Non-pigmented ciliary epithelial cell (primary cell): ENCODE data around the gene OR51D1.

Experiments
- DNase-seq: peaks from one replicate; pipeline ENCODE4 v3.0.0-alpha.2; 2010; ENCODE audit warnings: low read depth

The OR51D1 gene

DNA sequence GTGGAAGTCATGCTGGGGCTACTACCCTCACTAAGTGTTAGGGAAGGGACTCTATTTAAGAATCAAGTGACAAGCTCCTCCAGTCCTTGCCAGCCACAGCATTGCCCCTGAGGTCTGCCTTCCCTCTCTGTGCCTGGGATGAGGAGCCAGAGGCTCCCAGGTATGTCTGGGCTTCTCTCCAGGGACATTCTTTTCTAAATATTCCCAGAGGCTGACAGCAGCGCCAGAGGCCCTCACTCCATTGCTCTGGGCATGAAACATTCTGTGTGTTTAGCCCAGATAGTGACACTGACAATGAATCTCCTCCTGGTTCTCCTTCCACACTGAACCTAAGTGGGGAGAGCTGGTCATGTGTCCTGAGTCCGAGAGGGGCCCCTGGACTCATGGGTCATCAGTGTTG lies 8.7 kb downstream of the OR51D1 start:
- DNase-seq, result no peak

GRCh38 chr11:4647766-4648165 lies 10.5 kb downstream of the OR51D1 start:
- DNase-seq, result no peak

GRCh38 chr11:4654635-4655369 lies 17.5 kb downstream of the OR51D1 start:
- DNase-seq, result no peak

DNA sequence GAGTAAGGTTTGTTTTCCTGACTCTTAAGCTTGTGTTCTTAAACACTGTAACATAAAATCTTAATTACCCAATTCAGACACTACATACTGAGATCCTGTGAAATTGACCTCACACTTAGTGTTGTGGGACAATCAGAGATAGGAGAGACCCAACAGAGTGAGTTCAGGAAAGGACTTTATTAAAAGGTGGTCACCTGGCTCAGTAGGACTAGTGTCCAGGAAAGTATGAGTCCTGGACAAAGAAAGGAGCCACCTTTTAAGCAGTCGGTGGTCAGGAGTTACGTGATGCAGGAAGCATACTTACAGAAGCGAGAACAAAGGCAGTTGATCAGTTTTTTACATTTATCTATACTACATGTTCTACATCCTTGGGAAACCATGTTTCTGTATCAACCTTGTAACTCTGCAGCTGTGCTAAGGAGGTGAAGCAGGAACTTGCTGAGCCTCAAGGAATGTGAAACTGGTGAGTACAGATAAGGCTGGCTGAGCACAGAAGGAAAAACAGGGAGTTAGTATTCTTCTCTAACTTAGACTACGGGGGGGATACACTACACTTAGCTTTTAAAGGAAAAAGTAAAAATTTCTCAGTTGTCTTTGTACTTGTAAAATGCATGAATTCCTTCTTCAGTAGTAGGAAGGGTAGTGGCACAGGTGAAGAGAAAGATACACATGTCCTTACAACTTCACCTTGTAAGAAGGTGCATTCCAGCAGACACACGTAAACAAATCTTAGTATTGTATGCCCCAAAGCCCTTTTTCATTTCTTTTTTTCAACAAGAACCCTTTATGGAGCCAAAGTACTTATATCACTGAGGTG lies 21.6 kb downstream of the OR51D1 start:
- no peak for DNase-seq

DNA sequence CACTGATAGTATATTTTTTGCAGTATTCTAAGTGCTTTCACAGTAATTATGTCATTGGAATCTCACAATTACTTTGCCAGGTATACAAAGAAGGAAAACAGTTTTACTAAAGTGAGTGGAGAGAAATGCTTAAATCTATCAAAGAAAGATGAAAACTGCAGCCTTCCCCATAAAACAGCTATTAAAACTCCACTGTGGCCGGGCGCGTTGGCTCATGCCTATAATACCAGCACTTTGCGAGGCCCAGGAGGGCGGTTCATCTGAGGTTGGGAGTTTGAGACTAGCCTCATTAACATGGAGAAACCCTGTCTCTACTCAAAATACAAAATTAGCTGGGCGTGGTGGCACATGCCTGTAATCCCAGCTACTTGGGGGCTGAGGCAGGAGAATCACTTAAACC lies 25.6 kb downstream of the OR51D1 start:
- no peak for DNase-seq

DNA sequence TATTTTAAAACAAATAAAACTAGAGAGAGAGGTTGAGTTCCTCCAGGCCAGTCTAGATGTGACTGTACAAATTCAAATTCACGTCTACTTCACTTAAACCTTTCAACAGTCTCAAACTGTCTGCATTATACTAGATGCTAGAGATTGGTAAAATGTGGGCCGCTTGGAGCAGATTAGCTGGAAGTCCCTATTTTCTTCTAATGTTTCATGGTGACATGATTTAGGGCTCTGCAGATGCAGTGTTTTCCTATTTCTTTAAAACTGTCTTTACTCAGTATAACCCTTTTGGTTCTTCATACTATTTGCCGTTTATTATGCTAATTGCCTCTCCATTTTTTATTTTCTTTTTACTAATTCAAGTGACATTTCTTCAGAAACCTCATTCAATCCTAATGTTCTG lies 26.9 kb downstream of the OR51D1 start:
- DNase-seq, result no peak

DNA sequence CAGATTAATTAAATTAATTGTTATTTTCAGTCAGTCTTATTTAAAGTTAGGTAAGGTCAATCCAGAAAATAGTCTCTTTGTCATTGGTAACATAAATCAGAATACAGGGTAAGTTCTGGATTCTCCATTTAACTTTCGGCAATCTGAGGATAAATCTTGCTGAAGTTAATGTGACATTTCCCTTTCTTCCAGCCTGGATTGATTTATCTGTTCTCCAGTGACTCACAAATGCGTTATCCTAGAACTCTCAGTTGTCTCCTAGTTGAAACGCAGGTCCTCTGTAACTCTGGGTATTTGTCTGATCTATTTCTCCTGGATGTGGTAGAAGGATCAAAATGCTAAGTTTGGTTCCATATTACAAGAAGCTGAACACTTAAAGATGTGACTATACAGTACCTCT lies 27.5 kb downstream of the OR51D1 start:
- no peak for DNase-seq

DNA sequence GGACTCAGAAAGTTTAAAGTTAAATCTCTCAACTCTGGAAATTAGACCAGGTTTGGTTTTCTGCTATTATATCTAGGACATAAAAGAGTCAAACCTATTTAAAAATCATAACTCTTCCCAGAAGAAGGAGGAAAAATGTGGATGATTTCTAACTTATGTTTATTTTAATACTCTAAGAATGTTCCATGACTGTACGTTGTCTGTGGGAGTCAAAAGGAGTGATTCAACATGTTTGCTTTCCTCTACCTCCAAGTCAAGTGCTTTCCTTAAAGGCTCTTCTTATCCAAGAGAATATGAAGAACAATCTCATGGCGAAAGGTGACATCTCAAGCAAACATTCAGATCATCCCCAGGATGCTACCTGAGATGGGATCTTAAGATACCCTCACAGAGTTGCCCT lies 28.1 kb downstream of the OR51D1 start:
- no peak for DNase-seq

GRCh38 chr11:4671741-4672140 lies 34.5 kb downstream of the OR51D1 start:
- no peak for DNase-seq

DNA sequence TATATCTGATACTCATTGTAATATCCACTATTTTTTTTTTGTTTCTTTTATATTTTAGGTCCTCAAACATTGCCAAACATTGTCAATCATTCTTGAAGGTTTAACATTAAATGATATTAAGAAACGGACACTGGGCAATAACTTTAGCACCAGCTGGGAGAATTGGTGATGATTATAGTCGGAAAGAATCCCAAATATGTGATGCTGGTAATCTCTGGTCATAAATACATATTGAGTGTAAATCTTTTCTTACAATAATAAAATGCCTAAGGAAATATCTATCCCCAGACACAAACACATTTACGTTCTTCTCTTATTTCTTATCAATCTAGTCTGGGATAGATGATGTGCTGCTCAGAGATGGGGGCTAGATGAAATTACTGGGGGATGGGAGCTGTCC lies 35.2 kb downstream of the OR51D1 start:
- no peak for DNase-seq

- no peak for DNase-seq
Observed at GRCh38 chr11:4673781-4674180, 36.5 kb downstream of the OR51D1 start.

- DNase-seq, result no peak
Observed at GRCh38 chr11:4677948-4678347, 40.7 kb downstream of the OR51D1 start.

- DNase-seq, result no peak
Observed at GRCh38 chr11:4680341-4680740, 43.1 kb downstream of the OR51D1 start.

DNA sequence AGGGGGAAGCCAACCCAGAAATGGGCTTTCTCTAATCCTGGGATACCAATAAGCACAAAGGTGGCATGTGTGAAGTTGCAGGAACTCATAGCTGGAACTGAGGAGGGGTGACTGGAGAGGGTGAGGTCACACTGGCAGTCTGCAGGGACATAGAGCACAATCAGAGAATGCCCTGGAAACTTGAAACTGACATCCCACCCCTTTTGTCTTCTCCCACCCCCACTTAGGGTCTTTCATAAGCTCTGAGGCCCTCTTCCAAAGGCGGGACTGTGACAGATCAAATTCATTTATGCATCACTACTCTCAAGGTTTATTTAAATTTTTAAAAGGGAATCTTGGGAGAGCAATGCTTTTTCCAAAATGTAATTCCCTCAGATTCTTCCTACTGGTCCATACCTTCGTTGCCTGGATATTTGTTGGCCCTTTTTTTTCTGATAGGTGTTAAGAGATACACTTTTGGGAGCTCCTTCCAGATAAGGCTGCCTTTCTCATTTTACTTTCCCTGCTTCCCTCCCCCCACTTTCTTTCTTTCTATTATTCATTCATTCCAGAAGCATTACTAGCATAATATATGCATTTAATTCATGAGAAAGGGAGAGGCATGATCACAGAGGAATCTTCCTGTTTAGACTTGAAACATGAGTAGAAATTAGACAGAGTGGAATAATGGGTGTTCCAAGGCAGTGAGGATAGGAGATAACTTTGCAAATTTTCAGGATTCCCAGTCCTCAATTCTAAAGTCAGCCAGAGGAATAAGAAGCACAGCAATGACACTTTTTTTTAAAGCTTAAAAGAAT lies 45.5 kb downstream of the OR51D1 start:
- no peak for DNase-seq

DNA sequence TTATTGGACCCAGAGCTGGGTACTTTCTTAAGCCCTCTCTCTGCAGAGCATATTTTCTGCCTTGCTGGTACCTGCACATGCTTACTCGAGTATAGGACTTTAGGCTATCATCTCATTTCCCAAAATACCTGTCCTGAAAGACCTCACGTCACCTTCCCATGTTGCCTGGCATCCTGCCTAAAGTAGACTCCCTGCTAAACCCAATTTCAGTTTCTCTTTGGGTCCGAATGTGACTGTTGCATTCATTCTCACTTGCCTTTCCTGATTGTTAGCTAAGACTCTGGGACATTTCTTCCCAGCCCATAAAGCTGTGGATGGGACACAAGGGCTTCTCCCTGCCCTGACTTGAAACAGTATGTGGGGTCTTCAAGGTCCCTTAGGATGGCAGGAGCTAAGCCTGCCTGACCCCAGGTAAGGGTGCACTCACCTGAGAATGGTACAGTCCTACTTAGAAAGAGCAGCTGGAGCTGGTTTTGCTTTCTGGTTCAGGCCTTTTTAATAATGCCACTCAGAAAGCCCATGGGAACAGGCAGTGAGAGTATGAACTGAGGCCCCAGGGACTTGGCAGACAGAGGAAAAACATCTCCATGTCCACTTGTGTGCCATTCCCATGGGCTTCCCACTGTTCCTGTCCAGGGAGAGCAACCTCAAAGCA lies 47.5 kb downstream of the OR51D1 start:
- DNase-seq, result no peak
